HEK293T (cell line): ENCODE results near the gene ITM2B.

Source experiments
- ARNT ChIP-seq: fragments of 450-650 bp; IDR thresholded peaks from 2 replicates; pipeline ENCODE4 v1.6.1; 2017; ENCODE audit warnings: mild to moderate bottlenecking
- BHLHE40 ChIP-seq: fragments of 450-650 bp; IDR thresholded peaks from 2 replicates; pipeline ENCODE4 v1.6.1; 2016; ENCODE audit warnings: mild to moderate bottlenecking, moderate library complexity, borderline replicate concordance
- FOXM1 ChIP-seq: fragments of 450-650 bp; IDR thresholded peaks from 2 replicates; pipeline ENCODE4 v1.6.1; 2017; ENCODE audit warnings: mild to moderate bottlenecking, borderline replicate concordance
- LEF1 ChIP-seq: fragments of 450-650 bp; IDR thresholded peaks from 2 replicates; pipeline ENCODE4 v1.6.1; 2017; ENCODE audit warnings: mild to moderate bottlenecking, borderline replicate concordance
- NFRKB ChIP-seq: fragments of 450-650 bp; IDR thresholded peaks from 2 replicates; pipeline ENCODE4 v1.6.1; 2016; ENCODE audit warnings: mild to moderate bottlenecking, moderate library complexity
- SP1 ChIP-seq: fragments of 450-650 bp; IDR thresholded peaks from 2 replicates; pipeline ENCODE4 v1.6.1; 2017
- SUZ12 ChIP-seq: fragments of 450-650 bp; IDR thresholded peaks from 2 replicates; pipeline ENCODE4 v1.6.1; 2016; ENCODE audit warnings: mild to moderate bottlenecking
- TARDBP ChIP-seq: fragments of 450-650 bp; IDR thresholded peaks from 2 replicates; pipeline ENCODE4 v1.6.1; 2016
- ZNF384 ChIP-seq: fragments of 450-650 bp; IDR thresholded peaks from 2 replicates; pipeline ENCODE4 v1.6.1; 2016
- TF ChIP-seq, protein P1 (sequence below): fragments of 450-650 bp; IDR thresholded peaks from 2 replicates; pipeline ENCODE4 v1.6.1; 2016

DNA sequence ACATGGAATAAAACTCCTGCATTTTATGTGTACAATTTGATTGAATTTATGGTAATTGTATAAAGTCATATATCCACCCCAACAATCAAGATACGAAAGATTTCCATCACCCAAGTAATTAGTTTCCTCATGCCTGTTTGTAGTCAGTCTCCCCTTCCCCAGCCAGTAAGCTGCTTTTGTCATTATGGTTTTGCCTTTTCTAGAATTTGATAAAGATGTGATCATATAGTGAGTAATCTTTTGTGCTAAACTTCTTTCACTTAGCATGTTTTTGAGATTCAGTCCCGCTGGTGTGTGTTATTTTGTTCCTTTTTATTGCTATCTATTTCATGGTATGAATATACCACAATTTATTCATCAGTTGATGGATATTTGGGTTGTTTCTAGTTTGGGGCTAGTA is 16.0 kb downstream of the ITM2B start:
- TF ChIP-seq SP1 (no peak), LEF1 (no peak), SUZ12 (no peak), BHLHE40 (no peak), ARNT (no peak), TARDBP (no peak), ZNF384 (no peak), NFRKB (no peak), FOXM1 (no peak)
- TF ChIP-seq, protein P1, sequence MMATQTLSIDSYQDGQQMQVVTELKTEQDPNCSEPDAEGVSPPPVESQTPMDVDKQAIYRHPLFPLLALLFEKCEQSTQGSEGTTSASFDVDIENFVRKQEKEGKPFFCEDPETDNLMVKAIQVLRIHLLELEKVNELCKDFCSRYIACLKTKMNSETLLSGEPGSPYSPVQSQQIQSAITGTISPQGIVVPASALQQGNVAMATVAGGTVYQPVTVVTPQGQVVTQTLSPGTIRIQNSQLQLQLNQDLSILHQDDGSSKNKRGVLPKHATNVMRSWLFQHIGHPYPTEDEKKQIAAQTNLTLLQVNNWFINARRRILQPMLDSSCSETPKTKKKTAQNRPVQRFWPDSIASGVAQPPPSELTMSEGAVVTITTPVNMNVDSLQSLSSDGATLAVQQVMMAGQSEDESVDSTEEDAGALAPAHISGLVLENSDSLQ, result no peak
